ENCODE data around the gene ROM1.
A peak's percentile ranks its signal among the peaks of the same experiment; 100 is the strongest.
"Not testable (repeated sequence)": the region's sequence is repeated elsewhere in the genome, so short reads cannot be mapped to it uniquely, and the experiment has no call there.

Gene ROM1

DNA sequence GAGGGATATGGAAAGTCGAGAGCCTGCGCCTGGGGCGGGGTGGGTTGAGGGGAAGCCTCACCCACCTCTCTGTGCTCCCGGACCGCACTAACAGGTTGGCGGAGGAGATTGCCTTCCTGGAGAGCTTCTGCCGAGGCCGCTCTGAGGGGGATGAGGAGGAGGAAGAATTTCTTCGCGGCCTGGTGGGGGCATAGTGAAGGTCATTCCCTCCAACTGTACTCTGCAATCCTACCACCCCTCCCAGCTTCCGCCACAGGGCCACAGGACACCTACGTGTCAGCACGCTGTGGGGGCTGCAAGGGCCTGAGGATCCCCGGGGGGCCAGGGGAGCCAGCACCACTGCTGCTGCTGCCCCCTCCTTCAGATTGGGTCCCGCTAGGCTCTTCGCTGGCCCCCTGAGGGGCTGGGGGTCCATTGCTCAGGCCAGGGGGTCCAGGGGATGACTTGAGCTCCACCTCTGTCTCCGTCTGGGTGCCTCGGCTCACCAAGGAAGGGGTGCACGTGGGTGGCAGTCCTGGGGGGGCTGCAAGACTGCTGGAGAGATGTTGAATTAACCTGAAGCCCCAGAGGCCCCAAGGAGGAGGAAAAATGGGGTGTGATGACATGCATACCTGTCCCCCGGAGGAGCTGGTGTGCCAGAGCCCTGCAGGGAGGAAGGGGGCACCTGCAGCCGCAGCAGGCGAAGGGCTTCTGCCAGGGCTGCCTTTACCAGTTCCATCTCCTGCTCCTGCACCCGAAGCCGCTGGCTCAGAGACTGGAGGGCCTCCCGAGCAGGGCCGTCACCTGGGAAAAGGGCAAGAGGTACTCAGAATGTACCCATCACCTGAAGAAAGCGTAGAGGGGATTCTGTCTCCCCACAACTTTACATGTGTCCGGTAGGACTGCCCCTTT lies 2.0 kb upstream of the ROM1 start:
- TF ChIP-seq, protein P1, sequence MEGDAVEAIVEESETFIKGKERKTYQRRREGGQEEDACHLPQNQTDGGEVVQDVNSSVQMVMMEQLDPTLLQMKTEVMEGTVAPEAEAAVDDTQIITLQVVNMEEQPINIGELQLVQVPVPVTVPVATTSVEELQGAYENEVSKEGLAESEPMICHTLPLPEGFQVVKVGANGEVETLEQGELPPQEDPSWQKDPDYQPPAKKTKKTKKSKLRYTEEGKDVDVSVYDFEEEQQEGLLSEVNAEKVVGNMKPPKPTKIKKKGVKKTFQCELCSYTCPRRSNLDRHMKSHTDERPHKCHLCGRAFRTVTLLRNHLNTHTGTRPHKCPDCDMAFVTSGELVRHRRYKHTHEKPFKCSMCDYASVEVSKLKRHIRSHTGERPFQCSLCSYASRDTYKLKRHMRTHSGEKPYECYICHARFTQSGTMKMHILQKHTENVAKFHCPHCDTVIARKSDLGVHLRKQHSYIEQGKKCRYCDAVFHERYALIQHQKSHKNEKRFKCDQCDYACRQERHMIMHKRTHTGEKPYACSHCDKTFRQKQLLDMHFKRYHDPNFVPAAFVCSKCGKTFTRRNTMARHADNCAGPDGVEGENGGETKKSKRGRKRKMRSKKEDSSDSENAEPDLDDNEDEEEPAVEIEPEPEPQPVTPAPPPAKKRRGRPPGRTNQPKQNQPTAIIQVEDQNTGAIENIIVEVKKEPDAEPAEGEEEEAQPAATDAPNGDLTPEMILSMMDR (conservative IDR thresholded peaks at IDR 0.05; ENCODE audit: low read length), result no peak

DNA sequence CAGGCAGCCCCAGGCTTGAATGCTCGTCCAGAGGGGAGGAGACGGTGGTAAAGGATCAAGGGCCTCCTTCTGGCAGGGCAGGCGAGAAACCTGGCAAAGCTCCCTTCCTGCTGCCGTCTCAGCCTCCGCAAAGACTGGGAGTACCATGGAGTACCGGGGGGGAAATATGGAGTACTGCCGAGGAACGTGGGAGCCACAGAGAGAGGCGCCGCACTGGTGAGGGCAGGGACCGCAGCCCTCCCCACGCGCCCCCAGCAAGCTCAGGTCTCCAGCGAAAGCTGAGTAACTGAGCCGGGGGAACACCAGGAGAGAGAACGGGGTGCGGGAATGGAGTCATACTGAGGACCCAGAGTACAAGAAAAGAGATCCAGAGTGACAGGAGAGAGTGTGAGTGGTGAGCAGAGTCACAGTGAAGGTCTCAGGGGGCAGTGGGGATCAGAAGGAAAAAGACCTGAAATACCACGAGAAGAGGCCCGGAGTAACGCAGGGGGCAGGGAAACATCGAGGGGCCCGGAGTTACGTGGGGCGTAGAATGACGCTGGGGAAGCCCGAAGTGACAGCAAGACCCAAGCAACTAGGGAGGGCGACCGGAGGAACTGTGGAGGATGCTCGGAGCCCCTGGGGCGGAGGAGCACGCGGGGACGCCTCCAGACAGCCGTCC lies 1.2 kb upstream of the ROM1 start:
- H3K4me3 ChIP-seq (ENCODE audit: low read length), result peak overlapping the region; percentile 86
- peak; percentile 70 for DNase-seq (ENCODE audit: low read depth)
- TF ChIP-seq, protein P1 (conservative IDR thresholded peaks at IDR 0.05; ENCODE audit: low read length), result no peak

More for the DNA sequence above, 2.0 kb upstream of the ROM1 start:
- no peak for DNase-seq (ENCODE audit: low read depth)
- peak overlapping the region; percentile 86 for H3K4me3 ChIP-seq (ENCODE audit: low read length)

DNA sequence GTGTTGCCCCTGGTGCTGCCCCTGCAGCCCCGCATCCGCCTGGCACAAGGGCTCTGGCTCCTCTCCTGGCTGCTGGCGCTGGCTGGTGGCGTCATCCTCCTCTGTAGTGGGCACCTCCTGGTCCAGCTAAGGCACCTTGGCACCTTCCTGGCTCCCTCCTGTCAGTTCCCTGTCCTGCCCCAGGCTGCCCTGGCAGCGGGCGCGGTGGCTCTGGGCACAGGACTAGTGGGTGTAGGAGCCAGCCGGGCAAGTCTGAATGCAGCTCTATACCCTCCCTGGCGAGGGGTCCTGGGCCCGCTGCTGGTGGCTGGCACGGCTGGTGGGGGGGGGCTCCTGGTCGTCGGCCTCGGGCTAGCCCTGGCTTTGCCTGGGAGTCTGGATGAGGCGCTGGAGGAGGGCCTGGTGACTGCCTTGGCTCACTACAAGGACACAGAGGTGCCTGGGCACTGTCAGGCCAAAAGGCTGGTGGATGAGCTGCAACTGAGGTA lies 278 bp downstream of the ROM1 start:
- TF ChIP-seq, protein P1 (conservative IDR thresholded peaks at IDR 0.05; ENCODE audit: low read length), result no peak
- peak overlapping the region; percentile 17; the same call in 1 of the 2 replicates for H3K4me3 ChIP-seq (ENCODE audit: low read length)
- DNase-seq (ENCODE audit: low read depth), result no peak

DNA sequence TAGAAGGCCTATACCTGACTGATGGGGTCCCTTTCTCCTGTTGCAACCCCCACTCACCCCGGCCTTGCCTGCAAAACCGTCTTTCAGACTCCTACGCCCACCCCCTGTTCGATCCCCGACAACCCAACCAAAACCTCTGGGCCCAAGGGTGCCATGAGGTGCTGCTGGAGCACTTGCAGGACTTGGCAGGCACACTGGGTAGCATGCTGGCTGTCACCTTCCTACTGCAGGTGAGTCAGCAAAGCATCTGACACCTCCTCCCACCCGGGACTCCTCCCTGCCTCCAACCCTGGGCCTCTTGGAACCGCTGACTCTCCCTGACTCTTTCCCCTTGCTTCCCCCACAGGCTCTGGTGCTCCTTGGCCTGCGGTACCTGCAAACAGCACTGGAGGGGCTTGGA lies 1.2 kb downstream of the ROM1 start:
- TF ChIP-seq, protein P1 (conservative IDR thresholded peaks at IDR 0.05; ENCODE audit: low read length), result no peak
- no peak for DNase-seq (ENCODE audit: low read depth)

DNA sequence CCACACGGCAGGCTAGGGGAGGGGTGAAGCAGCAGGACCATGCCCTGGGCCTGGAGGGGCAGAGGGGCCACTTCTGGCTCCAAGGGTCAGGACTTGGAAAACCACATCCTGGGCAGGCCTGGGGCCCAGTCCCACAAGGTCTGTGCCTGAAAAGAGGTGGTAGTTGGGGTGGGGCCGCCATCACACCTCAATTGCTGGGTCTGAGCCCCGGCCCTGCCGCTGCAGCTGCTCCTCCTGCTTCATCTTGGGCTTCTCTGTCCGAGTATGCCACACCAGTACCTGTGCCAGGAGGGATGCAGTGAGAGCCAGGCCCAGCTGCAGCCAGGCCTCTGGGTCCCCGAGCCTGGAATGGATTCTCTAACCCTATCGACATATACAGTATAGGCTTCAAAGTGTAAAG lies 2.5 kb downstream of the ROM1 start:
- TF ChIP-seq, protein P1 (conservative IDR thresholded peaks at IDR 0.05; ENCODE audit: low read length), result no peak

More for the DNA sequence above, 1.2 kb downstream of the ROM1 start:
- no peak overlapping the region for H3K4me3 ChIP-seq (ENCODE audit: low read length)

DNA sequence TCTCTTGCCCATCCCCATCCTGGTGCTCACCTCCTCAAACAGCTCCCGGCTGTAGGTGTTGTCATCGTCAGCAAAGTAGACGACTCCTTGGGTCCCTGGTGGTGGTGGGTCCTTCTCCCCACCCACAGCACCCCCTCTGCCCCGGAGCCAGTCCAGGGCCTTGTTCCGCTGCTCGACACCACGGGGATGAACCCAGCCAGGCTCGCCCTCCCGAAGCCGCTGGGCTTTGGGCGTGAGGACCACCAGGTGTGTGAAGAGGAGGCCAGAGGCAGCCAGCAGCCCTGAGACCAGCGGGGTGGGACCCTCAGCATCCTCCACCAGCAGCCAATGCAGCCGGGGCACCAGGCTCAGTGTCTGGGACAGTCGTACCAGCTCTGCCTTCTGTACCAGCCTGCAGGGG lies 3.9 kb downstream of the ROM1 start:
- not testable (repeated sequence) for H3K4me3 ChIP-seq (ENCODE audit: low read length)

More for the DNA sequence above, 2.5 kb downstream of the ROM1 start:
- no peak overlapping the region for H3K4me3 ChIP-seq (ENCODE audit: low read length)
- no peak for DNase-seq (ENCODE audit: low read depth)

DNA sequence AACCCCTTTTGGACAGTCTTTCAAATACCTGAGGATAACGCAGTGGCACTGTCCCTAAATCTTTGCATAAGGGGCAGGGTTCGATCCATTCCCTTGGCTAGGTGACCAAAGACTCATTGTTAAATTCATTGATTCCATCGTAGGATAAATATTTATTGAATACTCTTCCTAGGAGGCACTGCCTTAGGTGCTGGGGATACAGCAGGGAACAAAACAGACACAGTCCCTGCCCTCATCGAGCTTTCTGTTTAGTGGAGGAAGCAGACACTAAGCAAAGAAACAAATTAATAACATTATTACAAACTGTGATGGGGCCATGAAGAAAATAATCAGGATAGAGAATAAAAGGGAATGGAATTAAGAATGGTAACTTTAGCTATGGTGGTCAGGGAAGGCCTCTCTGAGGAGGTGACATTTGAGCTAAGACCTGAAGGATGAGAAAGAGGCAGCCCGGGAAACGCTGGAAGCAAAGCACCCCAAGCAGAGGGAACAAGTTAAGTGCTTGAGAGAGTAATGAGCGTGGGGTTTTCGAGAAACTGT lies 8.0 kb downstream of the ROM1 start:
- no peak for DNase-seq (ENCODE audit: low read depth)
- TF ChIP-seq, protein P1 (conservative IDR thresholded peaks at IDR 0.05; ENCODE audit: low read length), result no peak
- peak overlapping the region; percentile 89 for H3K4me3 ChIP-seq (ENCODE audit: low read length)

More for the DNA sequence above, 3.9 kb downstream of the ROM1 start:
- DNase-seq (ENCODE audit: low read depth), result not testable (repeated sequence)
